Fibroblast of lung (primary cell): ENCODE results near the gene SEC24C. TPM values are rescaled to one million over a fixed set of nuclear protein-coding genes. Genes with fewer than 3 reads are reported as not detected.
"Not testable (repeated sequence)": the region's sequence is repeated elsewhere in the genome, so short reads cannot be mapped to it uniquely, and the experiment has no call there.

ENCODE experiments used
- DNase-seq, 2 donors: peaks; one replicate each; pipeline versions ENCODE4 v3.0.0 to v3.0.0-alpha.2; 2010; ENCODE audit warnings: low read depth in 2 of 2
- H2AFZ ChIP-seq: 2 replicates; pipeline ENCODE4 v1.5.1; 2012; ENCODE audit warnings: low read length, control low read depth, inconsistent platforms
- H3K27ac ChIP-seq: 2 replicates; pipeline ENCODE4 v1.5.1; 2011; ENCODE audit warnings: low read length, control low read depth; ENCODE audit not compliant: insufficient read depth
- H3K27me3 ChIP-seq: 2 replicates; pipeline ENCODE4 v1.5.1; 2011; ENCODE audit warnings: mild to moderate bottlenecking, low read length; ENCODE audit not compliant: control insufficient read depth, insufficient read depth
- H3K36me3 ChIP-seq: 2 replicates; pipeline ENCODE4 v1.5.1; 2011; ENCODE audit warnings: low read length; ENCODE audit not compliant: control insufficient read depth, insufficient read depth
- H3K4me1 ChIP-seq: 2 replicates; pipeline ENCODE4 v1.5.1; 2011; ENCODE audit warnings: low read length; ENCODE audit not compliant: control insufficient read depth, insufficient read depth; ENCODE audit errors: extremely low read depth
- H3K4me2 ChIP-seq: 2 replicates; pipeline ENCODE4 v1.5.1; 2011; ENCODE audit warnings: low read length, control low read depth; ENCODE audit not compliant: insufficient read depth; ENCODE audit errors: extremely low read depth
- H3K4me3 ChIP-seq, 4 experiments: fragments of 200-600 bp in 1 of 4; sonication (generic) in 1 of 4; replicated peaks in 1 of 4; 2 replicates each; pipeline ENCODE4 v1.5.1; 2011 to 2016; ENCODE audit warnings: low read length in 4 of 4, low read depth in 3 of 4, mild to moderate bottlenecking in 3 of 4, control low read depth in 2 of 4, inconsistent platforms in 1 of 4, mixed read lengths in 1 of 4; ENCODE audit not compliant: insufficient read depth in 1 of 4; ENCODE audit errors: control extremely low read depth in 1 of 4
- H3K79me2 ChIP-seq: 2 replicates; pipeline ENCODE4 v1.5.1; 2012; ENCODE audit warnings: mild to moderate bottlenecking, low read length, inconsistent platforms; ENCODE audit not compliant: control insufficient read depth, insufficient read depth
- H3K9ac ChIP-seq: 2 replicates; pipeline ENCODE4 v1.5.1; 2011; ENCODE audit warnings: mild to moderate bottlenecking, low read length, control low read depth; ENCODE audit not compliant: insufficient read depth
- H3K9me3 ChIP-seq: 2 replicates; pipeline ENCODE4 v1.5.1; 2012; ENCODE audit warnings: low read depth, low read length; ENCODE audit not compliant: control insufficient read depth, insufficient read depth
- H4K20me1 ChIP-seq: 2 replicates; pipeline ENCODE4 v1.5.1; 2011; ENCODE audit warnings: low read length; ENCODE audit not compliant: control insufficient read depth, insufficient read depth; ENCODE audit errors: extremely low read depth
- polyA plus RNA-seq, 2 donors: library from polyadenylated mRNA; depleted of rRNA in 1 of 2; stranded (reverse) in 1 of 2; unstranded in 1 of 2; fragments of >200 nt; gene quantifications; 2 replicates each; pipeline ENCODE4 v1.2.1, GENCODE V29; 2011 to 2012; ENCODE audit warnings: missing spikeins in 1 of 2
- total RNA-seq: library from RNA; depleted of rRNA; stranded (reverse); fragments of >200 nt; gene quantifications from 2 replicates; pipeline ENCODE4 v1.2.1, GENCODE V29; 2014

Gene SEC24C
- total and polyA plus RNA-seq, 2 donors (not counting 1 experiment from before 2014, with no cell fraction given), result 58.0 to 60.4 TPM

DNA sequence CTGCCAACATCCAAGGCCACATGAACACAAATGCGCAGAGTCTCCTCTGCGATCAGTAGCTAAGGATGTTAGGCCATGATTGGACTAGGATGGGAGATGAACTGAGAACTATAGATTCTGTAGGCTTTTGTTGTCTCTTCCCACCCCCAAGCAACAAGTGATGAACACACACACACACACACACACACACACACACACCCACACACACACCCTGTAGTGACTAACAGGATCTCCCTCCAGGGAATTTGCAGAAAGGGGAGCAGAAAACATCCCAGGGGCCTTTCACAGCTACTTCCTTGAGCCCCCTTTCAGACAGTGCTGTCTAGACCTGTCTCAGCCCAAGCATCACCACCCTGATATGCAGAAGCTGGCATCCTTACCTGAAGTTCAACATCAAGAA, 37.7 kb upstream of the SEC24C start:
- peak in 1 of 2 donors; percentile 21 for DNase-seq
- not testable (repeated sequence) for H3K79me2 ChIP-seq, H4K20me1 ChIP-seq, H2AFZ ChIP-seq, H3K27ac ChIP-seq, H3K4me1 ChIP-seq, H3K9me3 ChIP-seq, H3K4me2 ChIP-seq, H3K27me3 ChIP-seq, H3K4me3 ChIP-seq, H3K36me3 ChIP-seq, H3K9ac ChIP-seq

DNA sequence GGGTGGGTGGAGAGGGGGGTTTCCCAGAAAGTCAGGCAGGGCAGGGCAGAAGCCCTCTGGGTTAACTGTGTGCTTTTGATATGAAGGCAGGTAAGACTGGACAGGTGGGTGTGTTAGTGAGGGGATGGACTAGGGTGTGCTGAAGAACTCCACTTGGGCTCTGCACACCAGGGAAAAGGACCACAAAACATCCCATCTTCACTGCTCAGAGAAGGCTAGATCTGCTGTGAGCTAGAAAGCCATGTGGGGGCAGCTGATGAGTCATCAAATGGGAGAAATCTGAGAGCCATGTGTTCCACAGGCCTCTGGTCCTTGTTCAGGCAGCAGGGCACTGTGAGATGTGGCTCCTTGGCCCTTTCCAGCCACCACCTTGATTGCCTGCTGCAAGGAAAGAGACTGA, 36.5 kb upstream of the SEC24C start:
- not testable (repeated sequence) for H3K4me3 ChIP-seq, H3K36me3 ChIP-seq

DNA sequence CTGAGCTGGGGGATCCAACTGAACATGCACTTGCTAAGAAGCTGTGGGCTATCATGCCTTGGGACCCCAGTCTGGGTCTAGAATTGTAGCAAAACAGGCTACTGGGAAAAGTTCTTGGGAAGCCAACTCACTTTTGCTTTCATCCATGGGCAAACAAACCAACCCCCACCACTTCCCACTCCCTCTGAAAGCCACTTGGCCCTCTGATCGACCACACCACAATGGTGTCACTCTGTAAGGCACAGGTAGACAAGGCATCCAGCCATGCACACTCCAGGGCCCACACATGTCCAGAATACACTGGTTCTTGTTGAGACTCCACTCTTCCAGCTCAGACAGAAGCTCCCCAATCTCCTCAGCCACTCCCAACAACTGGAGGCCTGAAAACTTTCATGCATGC, 36.0 kb upstream of the SEC24C start:
- not testable (repeated sequence) for H3K9ac ChIP-seq, H3K4me2 ChIP-seq, H3K36me3 ChIP-seq, DNase-seq, H3K27me3 ChIP-seq, H4K20me1 ChIP-seq, H2AFZ ChIP-seq, H3K9me3 ChIP-seq, H3K79me2 ChIP-seq, H3K4me1 ChIP-seq, H3K27ac ChIP-seq, H3K4me3 ChIP-seq

More for the DNA sequence above, 36.5 kb upstream of the SEC24C start:
- H3K4me2 ChIP-seq, H3K9ac ChIP-seq, H3K27me3 ChIP-seq, H3K79me2 ChIP-seq, H3K9me3 ChIP-seq, H3K27ac ChIP-seq, H2AFZ ChIP-seq, H4K20me1 ChIP-seq, H3K4me1 ChIP-seq, DNase-seq: not testable (repeated sequence)

- not testable (repeated sequence) for H3K79me2 ChIP-seq, H3K9me3 ChIP-seq, DNase-seq, H2AFZ ChIP-seq, H3K4me1 ChIP-seq, H3K27me3 ChIP-seq, H3K4me2 ChIP-seq, H4K20me1 ChIP-seq, H3K9ac ChIP-seq, H3K4me3 ChIP-seq, H3K27ac ChIP-seq, H3K36me3 ChIP-seq
Measured at GRCh38 chr10:73711683-73712082, 32.5 kb upstream of the SEC24C start.

GRCh38 chr10:73713912-73714311, 30.3 kb upstream of the SEC24C start:
- not testable (repeated sequence) for H3K27ac ChIP-seq, H3K4me2 ChIP-seq, H4K20me1 ChIP-seq, H3K4me1 ChIP-seq, H3K79me2 ChIP-seq, H3K36me3 ChIP-seq, H3K9ac ChIP-seq, H3K27me3 ChIP-seq, H3K9me3 ChIP-seq, H3K4me3 ChIP-seq, H2AFZ ChIP-seq
- peak in 1 of 2 donors; percentile 8 for DNase-seq

GRCh38 chr10:73714483-73714882, 29.7 kb upstream of the SEC24C start:
- H3K27ac ChIP-seq, H3K4me1 ChIP-seq, H4K20me1 ChIP-seq, DNase-seq, H3K36me3 ChIP-seq, H3K27me3 ChIP-seq, H2AFZ ChIP-seq, H3K79me2 ChIP-seq, H3K9me3 ChIP-seq, H3K4me3 ChIP-seq, H3K4me2 ChIP-seq, H3K9ac ChIP-seq: not testable (repeated sequence)
